HG03432 (cell line): ENCODE measurements around the gene DPF3.

Source experiments
- ATAC-seq: cut with Tn5 transposase; IDR thresholded peaks from one replicate; pipeline ENCODE4 v1.9.1; 2021; ENCODE audit warnings: mild to moderate bottlenecking, moderate library complexity; ENCODE audit not compliant: unreplicated experiment

Gene DPF3

DNA sequence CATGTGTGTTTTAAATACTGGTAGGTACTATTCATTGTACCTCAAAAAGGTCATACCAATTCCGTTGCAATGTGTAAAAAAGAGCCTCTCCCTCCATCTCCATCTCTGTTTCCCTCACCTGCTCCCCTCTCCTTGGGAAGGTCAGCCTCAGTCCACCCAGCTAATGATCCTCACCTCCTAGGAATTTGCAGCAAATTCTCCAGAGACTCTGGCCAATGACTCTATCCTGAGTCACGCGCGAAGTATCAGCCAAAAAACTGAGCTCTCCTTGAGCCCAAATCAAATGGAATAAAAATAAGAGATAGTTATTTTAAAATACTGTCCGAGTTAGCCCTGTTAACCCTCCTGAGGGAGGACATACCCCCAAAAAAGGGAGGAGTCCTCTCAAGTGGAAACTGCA, 148.4 kb downstream of the DPF3 start:
- ATAC-seq: no peak

DNA sequence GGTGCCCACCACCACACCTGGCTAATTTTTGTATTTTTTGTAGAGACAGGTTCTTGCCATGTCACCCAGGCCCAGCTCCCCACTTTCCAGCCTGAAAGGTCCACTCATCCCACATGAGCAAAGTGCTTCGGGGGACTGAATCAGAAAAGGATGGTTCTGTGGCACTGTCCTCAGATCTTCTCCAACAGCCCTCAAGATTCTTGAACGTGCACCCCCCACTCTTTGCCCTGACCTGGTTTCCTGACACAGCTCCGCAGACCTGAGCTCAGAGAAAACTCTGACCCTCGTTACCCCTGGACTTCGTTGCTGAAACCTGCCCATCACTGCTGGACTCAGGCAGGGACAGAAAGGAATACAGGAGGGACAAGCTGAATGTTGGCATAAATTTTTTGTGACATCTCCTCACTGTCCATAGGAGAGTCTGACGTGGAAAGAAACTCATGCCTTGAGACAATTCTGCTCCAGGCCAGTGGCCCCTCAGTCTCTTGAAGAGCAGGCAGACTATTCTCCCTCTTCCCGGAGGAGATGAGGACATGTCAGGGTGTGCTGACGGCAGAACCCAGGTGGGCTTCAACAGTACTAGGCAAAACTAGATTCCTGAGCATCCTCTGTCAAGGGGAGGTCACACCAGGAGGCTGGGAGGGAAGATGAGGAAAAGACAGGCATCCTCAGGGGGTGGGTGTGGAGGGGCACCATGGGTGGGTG, 149.3 kb downstream of the DPF3 start:
- ATAC-seq: no peak

DNA sequence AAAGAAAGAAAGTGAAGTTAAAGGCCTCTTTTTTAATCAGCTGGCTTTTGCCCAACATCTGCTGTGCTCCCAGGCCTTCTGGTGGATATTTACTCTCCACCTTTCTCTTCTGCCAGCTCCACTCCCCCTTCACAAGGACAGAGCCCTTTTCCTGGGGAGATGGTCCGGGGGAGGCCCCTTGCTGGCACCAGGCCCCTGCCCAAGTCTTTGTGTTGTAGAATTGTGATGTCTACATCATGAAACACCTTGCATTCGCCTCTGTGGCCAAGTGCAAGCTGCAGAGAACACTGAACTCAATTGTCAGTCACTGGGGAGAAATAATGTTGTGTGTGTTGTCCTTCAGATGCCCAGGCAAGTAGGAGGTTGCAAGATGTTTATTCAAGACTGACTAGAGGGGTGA, 150.3 kb downstream of the DPF3 start:
- no peak for ATAC-seq

DNA sequence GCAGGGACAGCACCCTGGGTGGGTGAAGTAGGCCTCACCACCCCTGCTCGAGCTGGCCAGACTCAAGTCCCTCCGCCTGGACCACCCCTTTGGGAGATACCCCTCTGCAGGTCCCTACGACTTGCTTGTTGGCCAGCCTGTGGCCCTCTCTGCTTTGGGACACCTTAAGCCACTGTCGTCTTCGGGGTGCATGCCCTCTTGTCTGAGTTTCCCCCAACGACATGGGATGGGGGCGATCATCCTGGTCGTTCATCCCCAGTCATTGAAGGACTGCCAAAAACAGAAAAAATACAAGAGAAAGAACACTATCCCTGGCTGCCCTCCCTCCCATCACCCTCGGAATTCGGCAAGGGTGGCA, 151.1 kb downstream of the DPF3 start:
- no peak for ATAC-seq

DNA sequence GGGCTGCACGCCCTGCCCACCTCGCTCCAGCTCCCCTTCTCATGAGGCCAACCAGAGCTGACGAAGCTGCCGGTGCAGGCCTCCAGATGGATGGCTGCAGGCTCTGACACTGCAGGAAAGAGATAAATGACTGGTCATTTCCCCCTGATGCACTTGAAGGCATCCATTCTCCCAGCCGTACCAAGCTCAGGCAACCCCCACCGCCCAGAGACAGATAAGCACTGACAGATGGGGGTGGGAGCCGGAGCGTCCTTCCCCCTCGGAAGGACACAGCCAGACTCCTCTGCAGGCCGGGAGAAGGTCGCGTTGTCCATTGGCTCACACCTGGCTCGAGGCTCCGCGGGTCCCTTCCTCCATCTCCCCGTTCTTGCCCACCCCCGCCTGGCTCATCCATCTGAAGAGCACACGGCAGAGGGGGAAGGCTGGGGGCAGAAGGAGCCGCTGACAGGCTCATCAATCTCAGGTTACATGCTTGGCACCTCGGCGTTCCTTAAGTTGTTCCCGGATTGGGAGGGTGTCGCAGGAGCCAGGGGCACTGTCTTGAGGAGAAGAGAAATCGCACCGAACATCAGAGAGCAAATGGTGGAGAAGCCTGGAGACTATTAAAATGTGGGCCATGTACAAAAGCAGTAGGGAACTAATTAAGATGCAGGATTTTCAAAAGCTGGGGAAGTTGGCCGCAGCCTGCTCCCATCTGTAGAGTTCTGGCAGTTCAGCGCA, 151.6 kb downstream of the DPF3 start:
- ATAC-seq: no peak

DNA sequence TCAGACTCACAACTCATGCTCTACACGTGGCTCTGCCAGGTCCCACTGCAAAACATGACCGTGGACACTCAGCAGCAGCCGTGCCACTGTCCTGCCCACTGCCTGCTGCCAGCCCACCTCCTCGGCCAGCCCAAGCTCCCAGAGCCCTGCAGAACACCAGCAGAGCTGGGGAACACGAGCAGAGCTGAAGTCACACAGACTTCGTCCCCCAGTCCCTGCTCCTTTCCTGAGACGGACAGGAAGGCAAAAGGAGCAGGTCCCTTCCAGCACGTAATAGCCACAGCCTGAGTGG, 152.1 kb downstream of the DPF3 start:
- ATAC-seq: no peak

DNA sequence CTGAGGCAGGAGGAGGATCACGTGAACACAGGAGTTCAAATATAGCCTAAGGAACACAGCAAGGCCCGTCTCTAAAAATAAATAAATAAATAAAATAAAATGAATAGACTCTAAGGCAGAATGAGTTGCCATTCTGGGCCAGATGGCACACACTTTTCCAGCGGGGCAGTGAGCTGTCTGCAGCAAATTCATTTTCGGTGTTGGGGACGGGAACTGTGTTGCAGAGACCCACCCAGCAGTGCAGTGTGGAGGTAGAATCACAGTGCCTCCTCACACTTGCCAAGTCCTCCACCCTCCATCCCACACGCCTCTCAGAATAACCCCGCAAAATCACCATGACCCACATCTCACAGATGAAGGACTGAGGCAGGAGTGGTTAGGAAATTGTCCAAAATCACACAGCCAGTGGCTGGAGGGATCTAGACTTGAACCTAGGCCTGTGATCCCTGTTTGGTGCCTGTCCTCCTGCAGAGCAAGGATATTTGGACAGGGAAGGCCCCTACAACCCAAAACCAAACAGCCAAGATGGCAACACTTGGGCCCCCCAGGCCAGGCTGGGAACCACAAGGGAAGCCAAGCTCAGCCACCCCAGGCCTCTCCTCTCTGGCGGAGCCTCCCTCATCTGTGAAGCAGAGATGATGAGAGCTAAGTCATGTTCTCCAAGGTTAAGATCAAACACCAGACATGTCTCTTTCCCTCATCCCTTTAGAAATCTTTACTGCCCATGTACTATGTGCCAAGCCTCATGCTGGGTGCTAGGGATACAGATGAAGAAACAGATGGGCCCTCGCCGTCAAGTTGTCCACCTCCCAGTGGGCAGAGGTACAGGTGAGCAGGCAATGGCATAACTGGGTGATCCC, 152.7 kb downstream of the DPF3 start:
- ATAC-seq: no peak

DNA sequence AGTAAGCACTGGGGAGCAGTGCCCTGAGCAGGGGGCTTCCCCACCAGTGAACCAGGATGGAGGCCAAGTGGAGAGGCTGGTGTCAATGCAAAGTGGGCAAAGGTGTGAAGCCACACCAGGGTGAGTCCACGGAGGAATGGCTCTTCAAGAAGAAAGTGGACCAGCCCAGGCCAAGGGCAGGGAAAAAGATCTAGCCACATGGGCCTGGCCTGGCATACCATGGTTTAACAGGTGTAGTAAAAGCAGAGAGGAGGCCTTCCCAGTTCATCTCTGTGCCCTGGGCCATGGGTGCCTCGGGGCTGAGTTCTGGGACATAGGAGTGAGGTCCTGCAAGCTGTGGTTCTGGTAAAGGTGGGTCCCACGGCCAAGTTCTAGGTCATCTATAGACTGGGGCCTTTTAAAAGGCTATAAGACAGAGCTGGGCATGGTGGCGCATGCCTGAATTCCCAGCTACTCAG, 153.4 kb downstream of the DPF3 start:
- ATAC-seq: no peak

DNA sequence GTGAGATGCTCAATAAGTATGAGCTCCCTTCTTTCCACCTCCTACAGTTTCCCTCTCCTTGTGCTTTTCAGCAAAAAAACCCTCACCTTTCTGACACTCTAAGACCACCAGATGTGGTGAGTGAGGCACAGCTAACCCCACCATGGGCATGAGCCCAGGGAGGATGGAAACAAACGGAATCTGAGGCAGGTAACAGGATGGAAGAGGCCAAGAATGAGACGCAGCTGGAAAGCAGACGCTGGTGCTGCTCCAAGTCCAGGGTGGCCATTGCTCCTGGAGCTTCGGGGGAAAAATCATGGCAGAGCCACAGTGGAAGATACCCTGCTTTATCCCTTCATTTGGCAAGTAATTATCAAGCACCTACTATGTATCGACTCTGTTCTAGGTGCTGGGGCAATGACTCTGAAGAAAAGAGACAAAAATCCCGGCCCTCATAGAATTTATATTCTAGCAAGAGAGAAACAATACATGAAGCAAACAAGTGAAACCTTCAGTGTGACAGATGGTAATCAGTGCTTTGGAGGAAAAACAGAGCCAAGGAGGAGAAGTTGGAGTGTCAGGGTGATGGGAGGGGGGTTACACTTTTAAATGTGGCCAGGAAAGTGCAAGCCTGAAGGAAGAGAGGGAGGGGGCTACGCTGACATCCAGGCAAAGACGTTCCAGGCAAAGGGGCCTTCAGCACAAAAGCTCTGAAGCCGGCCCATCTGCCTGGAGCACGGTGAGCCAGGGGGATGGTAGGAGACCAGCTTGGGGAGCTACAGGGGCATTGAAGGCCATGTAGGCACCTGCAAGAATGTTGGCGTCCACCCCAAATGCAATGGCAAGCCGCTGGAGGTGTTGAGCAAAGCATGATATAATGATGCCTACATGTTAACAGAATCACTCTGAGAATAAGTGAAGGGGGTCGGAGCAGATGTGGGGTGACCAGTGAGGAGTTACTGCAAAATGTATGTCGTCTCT, 154.2 kb downstream of the DPF3 start:
- ATAC-seq: no peak

DNA sequence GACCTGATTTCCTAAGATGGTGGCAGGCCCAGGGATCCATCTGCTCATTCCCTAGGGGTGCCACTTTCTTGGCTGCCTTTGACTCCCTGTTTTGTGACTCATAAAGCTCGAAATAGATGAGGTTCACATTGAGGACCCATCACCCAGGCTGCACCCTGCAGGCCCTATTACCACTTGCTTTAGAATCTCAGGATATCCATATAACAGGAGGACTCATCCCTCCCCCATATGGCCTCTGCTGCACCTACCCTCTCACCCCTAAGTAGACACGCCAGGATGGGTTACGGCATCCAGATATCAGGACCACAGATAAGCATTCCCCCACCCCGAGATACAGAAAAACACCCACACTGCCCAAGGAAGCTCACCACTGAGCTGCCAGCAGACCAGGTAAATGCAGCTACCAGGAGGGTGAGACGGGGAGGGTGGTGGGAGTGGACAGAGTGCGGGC, 155.7 kb downstream of the DPF3 start:
- ATAC-seq: no peak

DNA sequence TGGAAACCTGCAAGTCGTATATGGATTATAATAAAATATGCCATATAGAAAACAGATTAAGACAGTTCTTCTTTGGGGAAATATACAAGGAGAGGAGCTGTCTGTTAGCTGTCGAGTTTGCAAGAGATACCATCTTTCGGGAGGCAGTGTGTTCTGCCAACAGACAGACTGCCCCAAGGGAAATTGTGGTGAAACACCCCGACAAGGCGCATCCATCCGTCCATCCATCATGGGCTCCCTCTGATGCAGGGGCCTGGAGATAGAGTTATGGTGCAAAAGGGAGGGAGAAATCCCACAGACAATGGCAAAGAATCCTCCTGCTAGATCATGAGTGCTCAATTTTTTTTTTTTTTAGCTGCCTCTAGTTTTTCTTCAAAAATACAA, 156.3 kb downstream of the DPF3 start:
- no peak for ATAC-seq

DNA sequence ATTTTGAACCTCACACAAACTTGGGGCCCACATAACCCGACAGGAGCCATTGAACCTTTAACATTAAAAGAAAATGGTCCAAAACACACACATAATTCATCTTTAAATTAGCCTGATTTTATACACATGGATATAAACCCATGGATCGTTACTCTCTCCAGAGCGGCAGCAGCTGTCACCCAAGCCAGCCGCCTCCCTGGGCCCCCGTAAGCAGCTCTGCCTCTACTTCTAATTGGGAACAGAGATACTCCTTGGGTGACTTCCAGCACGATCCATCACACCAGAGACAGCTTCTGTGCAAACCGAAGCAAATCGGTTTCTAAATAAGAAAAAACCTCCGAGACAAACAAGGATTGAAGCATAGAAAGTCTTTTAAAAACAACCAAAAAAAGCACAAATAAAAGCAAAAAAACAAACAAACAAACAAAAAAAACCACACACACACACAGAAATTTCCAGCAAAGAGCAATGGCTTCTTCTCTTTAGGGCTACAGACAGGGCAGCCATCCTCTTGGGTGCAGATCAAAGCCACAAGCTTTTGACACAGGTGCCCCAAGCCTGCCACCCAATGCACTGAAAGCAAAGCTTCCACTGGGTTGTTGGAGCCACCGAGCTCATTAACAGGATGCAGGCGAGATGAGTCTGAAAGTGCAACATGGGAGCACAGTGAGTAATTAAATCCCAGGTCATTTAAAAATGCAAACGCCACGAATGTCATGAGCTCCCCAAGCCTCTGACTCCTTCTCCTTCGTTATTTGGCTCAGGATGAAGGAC, 156.9 kb downstream of the DPF3 start:
- ATAC-seq: no peak

DNA sequence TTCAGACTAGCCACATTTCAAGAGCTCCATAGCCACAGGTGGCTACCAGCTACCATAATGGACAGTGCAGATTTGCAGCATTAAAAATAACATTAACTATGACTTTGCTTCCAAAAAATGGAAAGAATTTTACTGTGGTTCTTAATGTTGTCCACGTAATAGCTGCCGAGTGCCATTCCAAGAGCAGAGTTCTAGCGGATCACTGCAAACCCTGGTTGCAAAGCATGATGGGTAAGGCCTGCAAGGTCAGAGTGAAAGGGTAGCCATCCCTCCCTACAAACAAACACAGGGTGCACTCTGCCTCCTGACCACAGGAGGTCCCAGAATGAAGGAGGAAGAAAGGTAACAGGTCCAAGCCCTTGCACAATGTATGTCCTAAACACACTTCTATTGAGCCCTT, 157.6 kb downstream of the DPF3 start:
- no peak for ATAC-seq

DNA sequence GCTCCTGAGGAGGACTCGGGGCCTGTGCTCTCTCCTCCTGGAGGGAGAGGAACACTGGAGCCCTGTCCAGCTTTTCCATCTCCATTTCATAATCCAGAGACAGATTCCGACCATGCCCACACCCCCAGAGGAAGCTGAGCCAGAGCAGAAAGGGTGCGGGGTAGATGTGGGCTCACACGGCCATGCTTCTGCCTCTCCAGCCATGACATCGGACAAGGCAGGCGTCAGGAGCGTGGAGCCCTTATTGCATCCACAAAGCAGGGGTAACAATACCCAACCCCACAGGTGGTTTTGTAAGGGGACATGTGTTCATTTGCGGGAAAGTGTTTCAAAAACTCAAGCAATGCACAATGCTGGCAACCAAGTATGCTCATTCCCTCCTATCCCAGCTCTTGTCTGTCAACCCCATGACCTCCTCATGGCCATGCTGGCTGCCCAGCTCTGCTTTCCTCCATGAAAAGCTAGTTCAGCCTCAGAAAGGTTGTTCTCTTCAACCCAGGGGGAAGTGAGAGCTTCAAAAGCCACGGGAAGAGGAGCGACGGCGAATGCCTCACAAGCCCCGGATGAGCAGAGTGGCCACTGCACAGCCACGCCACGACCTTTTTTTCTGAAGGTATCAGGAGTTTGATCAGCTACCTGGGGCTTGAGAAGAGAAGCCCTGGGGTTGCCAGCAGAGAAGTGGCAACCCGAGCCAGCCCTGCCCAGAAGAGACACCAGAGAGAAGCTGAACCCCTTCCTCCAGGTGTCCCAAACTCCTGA, 161.7 kb downstream of the DPF3 start:
- no peak for ATAC-seq

DNA sequence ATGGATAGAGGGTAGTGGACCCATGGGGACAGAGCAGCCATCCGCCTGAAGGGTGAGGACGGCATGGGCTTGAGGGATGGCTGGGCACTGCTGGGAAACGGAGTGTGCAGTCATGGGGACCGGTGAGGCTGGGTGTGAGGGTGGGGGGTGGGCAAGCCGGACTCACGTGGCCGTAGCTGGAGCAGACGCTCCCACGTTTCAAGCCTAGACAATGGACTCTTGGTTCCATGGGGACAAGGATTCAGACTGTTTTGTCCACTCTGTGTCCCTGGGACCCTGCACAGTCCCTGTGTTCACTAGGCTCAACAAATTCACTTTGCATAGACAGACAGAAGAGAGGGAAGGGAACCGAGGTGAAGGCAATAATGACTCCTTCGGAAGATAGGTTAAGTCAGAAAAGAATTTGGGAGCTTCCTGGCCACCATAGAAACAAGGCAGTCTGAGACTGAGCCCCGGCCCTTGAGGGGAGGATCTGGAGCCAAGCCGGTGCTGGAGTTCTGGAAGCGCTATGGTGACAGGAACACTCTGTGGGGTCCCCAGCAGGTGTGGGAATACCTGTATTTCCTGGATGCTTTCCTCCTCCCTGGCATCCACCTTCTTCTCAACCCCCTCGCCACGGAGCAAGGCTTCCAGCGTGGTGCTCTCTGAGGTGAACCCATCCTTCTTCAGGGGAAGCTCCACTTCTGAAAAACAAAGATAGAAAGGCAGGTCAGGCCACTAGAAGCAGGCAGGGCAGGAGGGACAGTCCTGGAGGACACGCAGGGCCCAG, 162.5 kb downstream of the DPF3 start:
- no peak for ATAC-seq

DNA sequence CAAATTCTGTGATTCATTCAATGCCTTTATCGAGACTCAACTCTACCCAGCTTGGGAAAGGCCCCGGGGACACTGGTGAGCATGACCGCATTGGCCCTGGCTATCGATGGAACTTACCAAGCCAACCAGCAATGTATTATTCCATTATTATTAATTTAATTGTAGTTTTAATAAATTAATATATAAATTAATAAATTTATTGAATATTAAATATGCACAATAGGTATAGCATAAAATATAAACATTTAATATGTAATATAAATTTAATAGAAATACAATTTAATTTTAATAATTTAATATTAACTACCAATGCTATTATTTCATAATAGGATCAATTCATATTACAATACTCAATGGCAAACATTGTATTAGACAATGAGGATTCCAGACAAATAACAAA, 163.4 kb downstream of the DPF3 start:
- no peak for ATAC-seq

DNA sequence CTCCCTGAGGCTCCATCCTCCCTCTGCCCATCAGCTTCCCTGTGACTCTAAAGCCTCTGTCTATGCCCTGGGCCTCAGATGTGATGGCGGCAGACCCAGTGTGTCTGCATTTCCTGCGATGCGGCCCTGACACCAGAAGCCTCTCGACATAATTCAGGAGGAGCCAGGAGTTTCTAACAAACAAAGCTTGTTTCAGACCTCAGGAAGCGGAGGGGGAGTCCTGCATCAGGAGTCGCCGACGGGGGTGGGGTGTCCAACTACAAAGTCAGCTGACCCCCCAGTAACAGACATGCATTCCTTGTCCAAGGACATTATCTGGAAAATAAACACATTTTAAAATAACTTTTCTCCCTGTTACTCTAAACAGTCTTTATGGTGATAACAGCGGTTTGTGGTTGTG, 167.5 kb downstream of the DPF3 start:
- ATAC-seq: no peak

DNA sequence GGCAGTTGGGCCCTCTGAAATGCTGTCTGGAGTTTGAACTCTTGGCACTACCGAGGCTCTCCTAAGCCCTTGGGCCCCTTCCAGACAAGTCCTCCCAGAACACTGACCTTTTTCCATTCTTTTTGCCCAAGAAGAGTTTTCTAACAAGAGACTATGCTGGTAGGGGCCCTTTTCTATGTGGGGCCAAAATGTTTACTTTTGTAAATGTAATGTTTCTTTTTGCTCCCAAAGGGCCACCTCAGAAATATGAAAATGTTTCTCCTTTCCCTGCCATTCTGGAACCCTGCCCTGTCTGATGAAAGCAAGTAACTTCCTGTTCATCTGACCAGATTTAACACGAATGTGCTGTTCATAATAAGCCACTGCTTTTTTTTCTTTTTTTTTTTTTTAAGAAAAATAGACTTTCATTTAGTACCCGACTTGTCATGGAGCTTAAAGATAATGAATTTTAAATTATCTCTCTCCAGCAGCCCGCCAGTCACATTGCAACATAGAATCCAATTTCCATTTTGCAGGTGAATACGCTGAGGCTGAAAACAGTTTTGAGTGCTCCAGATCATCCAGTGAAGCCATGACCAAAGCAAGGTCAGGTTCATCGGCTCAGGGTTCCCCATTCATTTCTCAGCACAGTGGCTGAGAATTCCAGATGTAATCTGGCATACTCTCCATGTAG, 169.9 kb downstream of the DPF3 start:
- ATAC-seq: no peak
